22Rv1 (cell line): Measurements from ENCODE around the gene LYRM9.

ENCODE experiments used
- CTCF ChIP-seq: fragments of 450-650 bp; IDR thresholded peaks from 2 replicates; pipeline ENCODE4 v1.5.1; 2017; ENCODE audit warnings: mild to moderate bottlenecking
- ZFX ChIP-seq: fragments of 450-650 bp; IDR thresholded peaks from 2 replicates; pipeline ENCODE4 v1.6.1; 2017; ENCODE audit warnings: antibody characterized with exemption, borderline replicate concordance

DNA sequence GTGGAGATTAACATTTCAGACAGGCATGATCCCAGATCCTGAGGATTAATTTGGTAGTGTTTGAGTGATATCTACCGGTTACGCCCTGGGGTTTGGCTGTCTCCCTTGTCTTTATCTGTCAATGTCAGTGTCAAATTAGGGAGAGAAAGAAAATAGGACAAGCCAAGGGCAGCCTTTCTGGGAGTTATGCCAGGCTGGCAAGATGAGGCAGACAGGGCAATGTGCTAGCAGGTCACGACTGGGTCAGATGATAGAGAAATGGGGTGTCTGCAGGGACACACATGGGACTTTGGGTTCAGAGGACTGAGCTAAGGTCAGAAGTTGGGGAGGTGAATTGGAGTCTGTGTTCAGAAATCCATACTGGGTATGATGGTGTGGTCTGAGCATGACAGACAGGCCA, 27.4 kb upstream of the LYRM9 start:
- no peak for TF ChIP-seq CTCF
- no peak for TF ChIP-seq ZFX
